Neural cell (in vitro differentiated cells): ENCODE measurements around the gene EGLN1. TPM values are rescaled to one million over a fixed set of nuclear protein-coding genes. Genes with fewer than 3 reads are reported as not detected.

Experiments
- H2AFZ ChIP-seq: fragments of 200-600, 300-800 bp; sonication (generic), shearing (Covaris generic); 2 replicates; pipeline ENCODE4 v1.6.0; 2014; ENCODE audit warnings: low read depth, mild to moderate bottlenecking, antibody characterized with exemption, low read length, moderate library complexity
- H3F3A ChIP-seq: fragments of 200-600 bp; shearing (Covaris generic); 2 replicates; pipeline ENCODE4 v1.6.1; 2016; ENCODE audit warnings: mild to moderate bottlenecking, moderate library complexity, mixed read lengths, antibody characterized with exemption, low read length; ENCODE audit not compliant: insufficient read depth, poor library complexity, severe bottlenecking
- H3K27ac ChIP-seq: fragments of 200-600, 300-800 bp; sonication (generic), shearing (Covaris generic); 2 replicates; pipeline ENCODE4 v1.5.1; 2014; ENCODE audit warnings: mild to moderate bottlenecking, low read length, moderate library complexity
- H3K27me3 ChIP-seq: fragments of 300-800, 200-600 bp; sonication (generic), shearing (Covaris generic); 2 replicates; pipeline ENCODE4 v1.6.0; 2014; ENCODE audit warnings: mild to moderate bottlenecking, low read depth, low read length, moderate library complexity; ENCODE audit not compliant: insufficient read depth
- H3K36me3 ChIP-seq: fragments of 300-800, 200-600 bp; sonication (generic), shearing (Covaris generic); 2 replicates; pipeline ENCODE4 v1.5.1; 2014; ENCODE audit warnings: mild to moderate bottlenecking, antibody characterized with exemption, low read length, moderate library complexity; ENCODE audit not compliant: insufficient read depth
- H3K4me2 ChIP-seq: fragments of 300-800, 200-600 bp; sonication (generic), shearing (Covaris generic); 2 replicates; pipeline ENCODE4 v1.6.0; 2014; ENCODE audit warnings: mild to moderate bottlenecking, low read length
- H3K4me3 ChIP-seq: fragments of 300-800, 200-600 bp; sonication (generic), shearing (Covaris generic); 2 replicates; pipeline ENCODE4 v1.5.1; 2014; ENCODE audit warnings: mild to moderate bottlenecking, low read length, moderate library complexity
- H3K79me2 ChIP-seq: fragments of 200-600 bp; shearing (Covaris generic); replicated peaks from 2 replicates; pipeline ENCODE4 v1.6.0; 2014; ENCODE audit warnings: mild to moderate bottlenecking, low read length, moderate library complexity; ENCODE audit not compliant: insufficient read depth
- H3K9ac ChIP-seq: fragments of 300-800, 200-600 bp; sonication (generic), shearing (Covaris generic); 2 replicates; pipeline ENCODE4 v1.6.1; 2016; ENCODE audit warnings: mild to moderate bottlenecking, low read length, mixed read lengths
- H3K9me2 ChIP-seq: fragments of 200-600 bp; shearing (Covaris generic); 2 replicates; pipeline ENCODE4 v1.6.1; 2016; ENCODE audit warnings: mild to moderate bottlenecking, low read length, mixed read lengths; ENCODE audit not compliant: insufficient read depth
- H3K9me3 ChIP-seq: fragments of 200-600, 300-800 bp; sonication (generic), shearing (Covaris generic); 2 replicates; pipeline ENCODE4 v1.6.1; 2016; ENCODE audit warnings: mild to moderate bottlenecking, mixed run types, low read length, moderate library complexity, mixed read lengths
- H4K20me1 ChIP-seq: fragments of 200-600 bp; shearing (Covaris generic); 2 replicates; pipeline ENCODE4 v1.6.1; 2016; ENCODE audit warnings: mild to moderate bottlenecking, mixed run types; ENCODE audit not compliant: insufficient read depth
- EP300 ChIP-seq: fragments of 450-650 bp; conservative IDR thresholded peaks from 2 replicates; pipeline ENCODE4 v1.6.1; 2014; ENCODE audit warnings: antibody characterized with exemption, mild to moderate bottlenecking, moderate library complexity; ENCODE audit not compliant: poor library complexity, severe bottlenecking
- MXI1 ChIP-seq: fragments of 450-650 bp; conservative IDR thresholded peaks from 2 replicates; pipeline ENCODE4 v1.6.1; 2014; ENCODE audit warnings: antibody characterized with exemption, mild to moderate bottlenecking; ENCODE audit not compliant: poor library complexity, severe bottlenecking
- POLR2AphosphoS5 ChIP-seq: IDR thresholded peaks from 2 replicates; pipeline ENCODE4 v1.6.1; 2012
- RAD21 ChIP-seq: fragments of 450-650 bp; conservative IDR thresholded peaks from 2 replicates; pipeline ENCODE4 v1.6.1; 2014; ENCODE audit warnings: antibody characterized with exemption, mild to moderate bottlenecking, moderate library complexity
- SMC3 ChIP-seq: fragments of 450-650 bp; conservative IDR thresholded peaks from 2 replicates; pipeline ENCODE4 v1.6.1; 2014; ENCODE audit warnings: antibody characterized with exemption, mild to moderate bottlenecking, moderate library complexity; ENCODE audit not compliant: poor library complexity
- TAF1 ChIP-seq: IDR thresholded peaks from 2 replicates; pipeline ENCODE4 v1.6.1; 2012; ENCODE audit warnings: low read depth
- polyA plus RNA-seq: library from polyadenylated mRNA; depleted of rRNA; stranded (reverse); fragments of >200 nt; gene quantifications from 2 replicates; pipeline ENCODE4 v1.2.3, GENCODE V29; 2014
- TF ChIP-seq, protein P1 (sequence below): IDR thresholded peaks from 2 replicates; pipeline ENCODE4 v1.6.1; 2012; ENCODE audit warnings: borderline replicate concordance

The EGLN1 gene
- polyA plus RNA-seq, 1 donor from 2014 or later: 33.2 TPM

- Histone ChIP-seq H3K9me3 (no peaks in the 10 kb centered on the region), H2AFZ (no peak overlapping the region), H3K9me2 (no peaks in the 10 kb centered on the region), H3F3A (no peaks in the 10 kb centered on the region), H3K4me3 (no peak overlapping the region), H3K27me3 (no peaks in the 10 kb centered on the region), H3K79me2 (no peaks in the 10 kb centered on the region), H3K9ac (no peak overlapping the region), H3K4me2 (no peak overlapping the region), H4K20me1 (no peaks in the 10 kb centered on the region), H3K36me3 (no peaks in the 10 kb centered on the region), H3K27ac (no peak overlapping the region)
- no peak for TF ChIP-seq TAF1
- TF ChIP-seq, protein P1, sequence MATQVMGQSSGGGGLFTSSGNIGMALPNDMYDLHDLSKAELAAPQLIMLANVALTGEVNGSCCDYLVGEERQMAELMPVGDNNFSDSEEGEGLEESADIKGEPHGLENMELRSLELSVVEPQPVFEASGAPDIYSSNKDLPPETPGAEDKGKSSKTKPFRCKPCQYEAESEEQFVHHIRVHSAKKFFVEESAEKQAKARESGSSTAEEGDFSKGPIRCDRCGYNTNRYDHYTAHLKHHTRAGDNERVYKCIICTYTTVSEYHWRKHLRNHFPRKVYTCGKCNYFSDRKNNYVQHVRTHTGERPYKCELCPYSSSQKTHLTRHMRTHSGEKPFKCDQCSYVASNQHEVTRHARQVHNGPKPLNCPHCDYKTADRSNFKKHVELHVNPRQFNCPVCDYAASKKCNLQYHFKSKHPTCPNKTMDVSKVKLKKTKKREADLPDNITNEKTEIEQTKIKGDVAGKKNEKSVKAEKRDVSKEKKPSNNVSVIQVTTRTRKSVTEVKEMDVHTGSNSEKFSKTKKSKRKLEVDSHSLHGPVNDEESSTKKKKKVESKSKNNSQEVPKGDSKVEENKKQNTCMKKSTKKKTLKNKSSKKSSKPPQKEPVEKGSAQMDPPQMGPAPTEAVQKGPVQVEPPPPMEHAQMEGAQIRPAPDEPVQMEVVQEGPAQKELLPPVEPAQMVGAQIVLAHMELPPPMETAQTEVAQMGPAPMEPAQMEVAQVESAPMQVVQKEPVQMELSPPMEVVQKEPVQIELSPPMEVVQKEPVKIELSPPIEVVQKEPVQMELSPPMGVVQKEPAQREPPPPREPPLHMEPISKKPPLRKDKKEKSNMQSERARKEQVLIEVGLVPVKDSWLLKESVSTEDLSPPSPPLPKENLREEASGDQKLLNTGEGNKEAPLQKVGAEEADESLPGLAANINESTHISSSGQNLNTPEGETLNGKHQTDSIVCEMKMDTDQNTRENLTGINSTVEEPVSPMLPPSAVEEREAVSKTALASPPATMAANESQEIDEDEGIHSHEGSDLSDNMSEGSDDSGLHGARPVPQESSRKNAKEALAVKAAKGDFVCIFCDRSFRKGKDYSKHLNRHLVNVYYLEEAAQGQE: no peak
Observed at GRCh38 chr1:231467986-231468385, 45.9 kb upstream of the EGLN1 start.

DNA sequence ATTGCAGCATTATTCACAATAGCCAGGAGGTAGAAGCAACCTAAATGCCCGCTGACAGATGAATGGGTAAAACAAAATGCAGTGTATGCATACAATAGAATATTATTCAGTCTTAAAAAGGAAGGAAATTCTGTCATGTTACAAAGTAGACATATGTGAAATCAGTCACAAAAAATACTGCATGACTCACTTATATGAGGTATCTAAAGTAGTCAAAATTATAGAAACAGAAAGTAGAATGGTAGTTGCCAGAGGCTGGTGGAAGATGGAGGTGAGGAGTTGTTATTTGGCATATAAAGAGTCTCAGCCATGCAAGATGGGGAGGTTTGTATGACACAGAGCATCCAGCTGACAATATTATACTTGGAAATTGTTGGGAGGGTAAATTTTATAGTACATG, 43.0 kb upstream of the EGLN1 start:
- Histone ChIP-seq H3K9ac (no peak overlapping the region), H3K9me2 (no peaks in the 10 kb centered on the region), H3K36me3 (no peaks in the 10 kb centered on the region), H3K79me2 (no peaks in the 10 kb centered on the region), H3K27me3 (no peaks in the 10 kb centered on the region), H3K27ac (no peak overlapping the region), H3F3A (no peaks in the 10 kb centered on the region), H3K4me2 (no peak overlapping the region), H2AFZ (no peak overlapping the region), H3K4me3 (no peak overlapping the region), H3K9me3 (no peaks in the 10 kb centered on the region), H4K20me1 (no peaks in the 10 kb centered on the region)
- TF ChIP-seq, protein P1: no peak

GRCh38 chr1:231463541-231463940, 41.5 kb upstream of the EGLN1 start:
- H3F3A ChIP-seq: no peaks in the 10 kb centered on the region
- no peaks in the 10 kb centered on the region for H3K27me3 ChIP-seq
- no peaks in the 10 kb centered on the region for H3K79me2 ChIP-seq
- H4K20me1 ChIP-seq: no peaks in the 10 kb centered on the region
- no peaks in the 10 kb centered on the region for H3K9me2 ChIP-seq
- no peaks in the 10 kb centered on the region for H3K36me3 ChIP-seq
- no peak overlapping the region for H2AFZ ChIP-seq
- TF ChIP-seq POLR2AphosphoS5 (no peak), EP300 (no peak), RAD21 (no peak), SMC3 (no peak), MXI1 (no peak)
- TF ChIP-seq, protein P1: no peak
- H3K9ac ChIP-seq: no peak overlapping the region
- H3K4me3 ChIP-seq: no peak overlapping the region
- H3K4me2 ChIP-seq: no peak overlapping the region
- no peaks in the 10 kb centered on the region for H3K9me3 ChIP-seq
- no peak overlapping the region for H3K27ac ChIP-seq
